DMS153 treated with DMSO at 0.1 percent for 48 hours (cell line): Measurements from ENCODE around the gene ADPRS.

Experiments
- DNase-seq: peaks from one replicate; lab custom pipeline; 2025; ENCODE audit not compliant: unreplicated experiment; lab: John Stamatoyannopoulos, UW

The ADPRS gene

GRCh38 chr1:36107394-36107793 lies 18.7 kb downstream of the ADPRS start:
- no peak for DNase-seq

GRCh38 chr1:36108314-36108713 lies 19.6 kb downstream of the ADPRS start:
- no peak for DNase-seq

- no peak for DNase-seq
Measured at GRCh38 chr1:36109041-36109679, 20.5 kb downstream of the ADPRS start.

GRCh38 chr1:36111151-36111550 lies 22.5 kb downstream of the ADPRS start:
- no peak for DNase-seq

GRCh38 chr1:36112823-36113222 lies 24.1 kb downstream of the ADPRS start:
- no peak for DNase-seq

GRCh38 chr1:36114371-36114770 lies 25.7 kb downstream of the ADPRS start:
- DNase-seq = no peak

- DNase-seq = no peak
Measured at GRCh38 chr1:36115200-36115669, 26.5 kb downstream of the ADPRS start.

- DNase-seq = no peak
Measured at GRCh38 chr1:36115931-36116330, 27.2 kb downstream of the ADPRS start.

GRCh38 chr1:36116901-36117300 lies 28.2 kb downstream of the ADPRS start:
- DNase-seq = no peak

GRCh38 chr1:36118447-36119204 lies 29.9 kb downstream of the ADPRS start:
- DNase-seq = no peak

GRCh38 chr1:36119456-36119855 lies 30.8 kb downstream of the ADPRS start:
- no peak for DNase-seq

GRCh38 chr1:36122062-36123030 lies 33.7 kb downstream of the ADPRS start:
- no peak for DNase-seq

GRCh38 chr1:36123356-36123755 lies 34.7 kb downstream of the ADPRS start:
- DNase-seq = no peak

- no peak for DNase-seq
Measured at GRCh38 chr1:36124404-36125128, 35.9 kb downstream of the ADPRS start.

GRCh38 chr1:36125129-36125991 lies 36.7 kb downstream of the ADPRS start, which contains the start of gene COL8A2:
Gene COL8A2 (minus strand): TSS chr1:36125222. CDS start chr1:36100242, 24,980 bp downstream.
- no peak for DNase-seq

- DNase-seq = no peak
Measured at GRCh38 chr1:36126005-36126716, 37.5 kb downstream of the ADPRS start.

- no peak for DNase-seq
Measured at GRCh38 chr1:36126797-36127500, 38.3 kb downstream of the ADPRS start.

- no peak for DNase-seq
Measured at GRCh38 chr1:36128126-36128904, 39.6 kb downstream of the ADPRS start.
